T-helper 9 cell (primary cell): ENCODE results near the gene RAPGEF2.
"Not testable (repeated sequence)": the region's sequence is repeated elsewhere in the genome, so short reads cannot be mapped to it uniquely, and the experiment has no call there.

ENCODE experiments used
- DNase-seq: peaks from one replicate; pipeline ENCODE4 v3.0.0-alpha.2; 2020

RAPGEF2 gene

DNA sequence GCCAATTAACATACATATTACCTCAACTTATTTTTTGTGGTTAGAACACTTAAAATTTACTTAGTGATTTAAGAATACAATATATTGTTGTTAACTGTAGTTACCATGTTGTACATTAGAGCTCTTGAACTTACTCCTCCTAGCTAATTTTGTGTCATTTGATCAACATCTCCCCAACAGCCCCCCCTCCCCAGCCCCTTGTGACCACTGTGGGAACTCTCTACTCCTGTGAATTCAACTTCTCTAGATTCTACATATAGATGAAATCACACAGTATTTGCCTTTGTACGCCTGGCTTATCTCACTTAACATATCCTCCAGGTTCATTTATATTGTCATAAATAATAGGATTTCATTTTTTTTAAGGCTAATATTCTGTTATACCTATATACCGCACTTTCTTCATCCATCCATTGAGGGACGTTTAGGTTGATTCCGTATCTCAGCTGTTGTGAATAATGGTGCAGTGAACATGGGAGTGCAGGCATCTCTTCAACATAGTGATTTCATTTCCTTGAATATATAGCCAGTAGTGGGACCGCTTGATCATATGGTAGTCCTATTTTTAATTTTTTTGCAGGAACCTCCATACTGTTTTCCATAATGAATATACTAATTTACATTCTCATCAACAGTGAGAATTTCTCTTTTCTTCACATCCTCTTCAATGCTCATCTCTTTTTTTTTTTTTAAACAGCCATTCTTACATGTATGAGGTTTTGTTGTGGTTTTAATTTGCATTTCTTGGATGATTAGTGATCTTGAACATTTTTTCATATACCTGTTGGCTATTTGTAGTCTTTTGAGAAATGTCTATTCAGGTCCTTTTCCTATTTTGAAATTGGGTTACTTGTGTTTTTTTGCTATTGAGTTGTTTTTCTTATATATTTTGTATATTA lies 66.8 kb downstream of the RAPGEF2 start:
- DNase-seq, result no peak

DNA sequence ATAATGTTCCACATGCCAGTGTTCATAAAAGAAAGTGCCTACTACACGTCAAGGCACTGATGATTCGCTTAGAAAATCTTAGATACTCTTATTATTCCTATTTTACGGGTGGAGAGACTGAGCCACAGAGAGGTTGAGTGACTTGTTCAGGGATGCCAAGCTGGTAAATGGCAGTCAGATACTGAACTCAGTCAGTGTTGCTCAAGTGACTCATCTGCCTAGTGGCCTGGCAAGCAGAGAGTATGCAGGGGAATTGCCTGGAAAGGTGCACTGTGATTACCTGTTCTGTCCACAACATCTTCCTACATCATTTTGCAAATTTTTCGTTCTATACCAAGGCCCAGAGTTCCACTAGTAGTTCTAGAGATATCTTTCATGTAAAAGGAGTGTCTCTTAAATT lies 68.4 kb downstream of the RAPGEF2 start:
- DNase-seq, result no peak

DNA sequence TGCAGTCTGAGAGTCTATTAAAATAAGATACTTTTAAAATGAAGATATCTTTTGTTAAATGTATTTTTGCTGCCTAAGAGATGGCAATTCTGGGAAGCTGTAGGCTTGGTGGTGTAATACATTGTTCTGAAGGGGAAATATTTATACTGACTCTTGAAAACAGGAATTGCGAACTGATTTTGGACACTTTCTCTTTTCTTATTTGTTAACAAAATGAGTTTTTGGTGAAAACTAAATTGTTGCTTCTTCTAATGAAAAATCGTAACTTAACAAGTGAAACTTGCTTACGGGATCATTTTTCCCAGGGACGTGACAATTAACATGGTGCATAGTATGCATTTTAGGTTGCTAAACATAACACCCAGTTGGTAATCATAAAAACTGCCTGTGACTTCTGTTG lies 71.0 kb downstream of the RAPGEF2 start:
- no peak for DNase-seq

DNA sequence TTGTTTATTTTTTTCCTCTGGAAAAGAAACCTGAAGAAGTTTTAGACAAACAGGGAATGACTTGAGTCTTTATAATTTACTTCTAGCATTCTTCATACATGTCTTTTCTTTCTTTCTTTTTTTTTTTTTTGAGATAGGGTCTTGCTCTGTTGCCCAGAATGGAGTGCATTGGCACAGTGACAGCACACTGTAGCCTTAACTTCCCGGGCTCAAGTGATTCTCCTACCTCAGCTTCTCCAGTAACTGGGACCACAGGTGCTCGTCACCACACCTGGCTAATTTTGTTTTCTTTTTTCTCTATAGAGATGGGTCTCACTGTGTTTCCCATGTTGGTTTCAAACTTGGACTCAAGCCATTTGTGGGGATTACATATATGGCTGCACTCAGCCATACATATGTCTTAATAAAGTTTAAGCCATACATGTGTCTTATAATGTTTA lies 71.8 kb downstream of the RAPGEF2 start:
- DNase-seq, result no peak

DNA sequence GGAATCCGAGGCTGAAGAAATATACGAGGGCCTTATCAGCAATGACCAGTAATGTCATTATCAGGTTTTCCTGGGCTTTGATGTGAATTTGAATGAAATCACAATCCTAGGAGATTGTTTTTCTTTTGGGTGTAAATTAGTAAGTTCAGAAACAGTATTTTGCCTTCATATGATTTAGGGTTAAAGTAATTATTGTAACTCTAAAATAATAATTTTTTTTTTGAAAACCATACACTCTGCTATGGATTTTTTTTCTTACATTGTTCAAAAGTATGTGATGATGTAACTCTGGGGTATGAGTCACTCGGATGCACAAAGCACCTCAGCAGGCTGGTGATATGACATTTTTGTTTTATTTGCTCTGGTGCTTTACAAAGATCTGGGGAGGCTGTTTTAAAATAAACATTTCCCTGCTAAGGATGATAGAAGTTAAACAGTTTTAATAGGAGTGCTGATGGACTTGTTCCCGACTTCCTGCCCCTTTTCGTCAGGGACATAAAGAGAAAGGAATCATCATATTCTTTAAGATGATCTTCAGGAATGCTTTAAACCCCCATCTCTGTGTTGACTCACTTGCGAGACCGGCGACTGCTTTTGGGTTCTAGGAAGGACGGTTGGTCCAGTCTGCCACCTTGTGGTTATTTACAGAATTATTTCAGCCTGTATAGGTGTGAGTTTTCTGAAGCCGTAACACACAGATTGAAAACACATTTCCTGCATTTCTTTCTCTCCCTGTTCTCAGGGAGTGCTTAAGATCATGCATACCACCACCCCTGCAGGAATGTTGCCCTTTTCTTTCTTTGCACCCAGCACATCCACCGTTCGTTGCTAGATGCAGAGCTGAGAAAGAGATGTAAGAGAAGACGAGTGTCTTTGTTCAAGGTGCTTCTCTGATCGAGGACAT lies 72.5 kb downstream of the RAPGEF2 start:
- peak; percentile 35 for DNase-seq

DNA sequence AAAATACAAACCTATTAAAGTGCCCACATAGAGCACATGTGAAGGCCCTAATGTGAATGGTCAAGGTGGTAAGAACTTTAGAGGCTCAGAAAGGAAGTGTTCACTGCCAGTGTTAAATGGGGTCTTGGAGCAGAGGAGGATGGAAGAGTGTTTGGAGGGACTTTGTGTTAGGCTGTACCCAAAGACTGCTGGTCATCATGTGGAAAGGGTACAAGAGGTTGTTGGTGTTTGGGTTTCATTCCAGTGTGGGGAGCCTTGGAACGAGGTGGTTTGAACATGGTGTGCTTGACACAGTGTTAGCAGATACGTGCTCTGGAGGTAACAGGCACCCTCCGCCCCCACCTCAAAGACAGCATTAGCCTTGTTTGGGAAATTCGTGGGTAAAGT lies 73.1 kb downstream of the RAPGEF2 start:
- DNase-seq, result no peak

DNA sequence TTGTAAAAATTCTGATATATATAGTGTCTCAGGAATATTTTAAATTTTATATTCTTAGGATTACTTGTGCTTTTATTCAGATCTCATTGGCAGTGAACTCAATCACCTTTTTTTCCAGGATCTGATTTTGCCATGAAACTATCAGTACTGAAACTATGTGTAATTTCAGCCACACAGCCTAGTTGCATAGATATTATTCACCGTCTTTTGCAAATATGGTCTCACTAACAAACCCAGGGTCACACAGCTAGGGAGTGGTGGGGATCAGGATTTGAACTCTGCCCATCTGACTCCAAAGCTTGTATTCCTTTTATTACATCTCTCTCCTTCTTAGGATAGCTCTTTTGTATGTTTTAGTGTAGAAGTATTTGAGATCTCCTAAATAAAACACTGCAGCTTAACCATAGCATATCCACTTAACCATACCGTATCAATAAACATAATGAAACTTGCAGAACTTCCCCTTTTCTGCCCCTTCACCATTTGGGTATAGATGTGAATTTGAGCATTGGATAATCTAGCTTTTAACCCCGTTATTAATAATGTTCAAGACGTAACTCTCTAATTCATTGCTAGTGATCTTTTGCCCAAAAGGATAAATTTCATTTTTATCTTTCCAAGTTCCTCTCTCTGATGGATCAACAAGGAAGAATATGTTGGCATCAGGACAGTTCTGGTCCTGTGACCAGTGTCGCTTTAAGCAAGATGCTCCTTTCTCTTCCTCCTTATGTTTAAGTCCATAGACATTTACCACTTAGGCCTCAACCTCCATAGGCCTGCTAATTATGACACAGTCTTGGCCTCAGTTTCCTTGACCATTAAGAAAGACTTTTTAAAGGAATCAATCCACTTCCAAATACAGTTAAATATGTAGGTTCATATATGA lies 74.6 kb downstream of the RAPGEF2 start:
- DNase-seq, result no peak

DNA sequence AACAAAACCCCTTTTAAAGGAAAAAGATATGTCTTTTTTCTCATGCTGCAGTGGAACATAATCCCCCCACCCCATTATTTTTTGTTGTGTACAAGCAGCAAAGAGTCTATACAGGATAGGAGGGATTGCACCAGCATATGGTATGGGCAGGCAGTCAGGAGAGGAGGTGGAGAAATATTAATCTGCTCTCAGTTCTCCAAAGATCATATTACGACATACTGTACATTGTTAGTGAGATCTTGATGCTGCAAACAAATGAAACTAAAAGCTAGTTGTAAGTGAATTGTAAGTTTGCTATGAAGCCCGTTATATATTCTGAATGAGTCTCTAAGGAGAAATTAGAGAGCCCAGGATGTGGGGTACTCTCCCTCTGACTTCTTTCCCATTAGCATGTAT lies 75.3 kb downstream of the RAPGEF2 start:
- no peak for DNase-seq

DNA sequence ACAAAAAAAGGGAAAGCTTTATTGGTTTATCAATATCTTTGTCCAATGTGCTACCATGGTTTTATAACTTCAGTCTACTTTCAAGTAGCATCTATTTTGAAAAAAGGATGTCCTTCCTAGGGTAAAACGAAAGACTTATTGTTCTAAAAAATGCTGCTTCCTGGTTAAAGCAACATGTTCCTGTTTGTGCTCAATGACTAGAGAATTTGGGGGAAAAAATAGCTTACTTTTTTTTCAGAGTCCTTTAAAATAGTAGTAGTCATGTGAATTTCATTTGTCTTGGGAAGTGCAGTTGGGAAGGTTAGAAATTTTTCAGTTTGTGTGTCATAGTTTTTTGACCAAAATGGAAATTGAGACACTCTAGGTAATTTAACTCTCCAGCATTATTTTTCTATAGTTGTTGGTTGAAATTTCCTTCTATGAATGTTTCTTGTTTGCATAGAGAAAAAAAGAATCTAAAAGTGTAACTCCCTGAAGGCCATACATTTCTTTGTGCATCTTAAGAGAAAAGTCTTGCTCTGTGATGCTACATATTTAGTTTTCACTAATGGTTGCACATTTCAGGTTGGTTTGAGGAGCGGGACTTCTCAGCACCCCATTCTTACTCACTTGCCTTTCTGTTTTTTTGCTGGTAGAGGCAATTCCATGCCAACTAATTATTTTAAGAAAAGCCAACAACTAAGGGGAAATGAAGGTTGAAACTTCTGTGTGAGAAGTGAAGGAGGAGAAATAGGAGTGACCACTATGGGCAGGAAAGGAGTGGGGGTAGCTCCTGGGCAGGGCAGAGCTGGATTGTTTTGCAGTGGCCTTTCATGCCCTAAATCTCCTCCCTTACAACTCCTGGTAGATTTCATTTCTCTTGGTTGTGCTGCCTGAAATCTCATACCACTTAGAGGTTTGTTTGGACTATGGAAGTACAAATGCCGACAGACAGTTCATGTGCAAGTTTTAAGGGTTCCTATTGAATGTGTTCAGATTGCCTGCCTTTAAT lies 76.4 kb downstream of the RAPGEF2 start:
- DNase-seq, result no peak

DNA sequence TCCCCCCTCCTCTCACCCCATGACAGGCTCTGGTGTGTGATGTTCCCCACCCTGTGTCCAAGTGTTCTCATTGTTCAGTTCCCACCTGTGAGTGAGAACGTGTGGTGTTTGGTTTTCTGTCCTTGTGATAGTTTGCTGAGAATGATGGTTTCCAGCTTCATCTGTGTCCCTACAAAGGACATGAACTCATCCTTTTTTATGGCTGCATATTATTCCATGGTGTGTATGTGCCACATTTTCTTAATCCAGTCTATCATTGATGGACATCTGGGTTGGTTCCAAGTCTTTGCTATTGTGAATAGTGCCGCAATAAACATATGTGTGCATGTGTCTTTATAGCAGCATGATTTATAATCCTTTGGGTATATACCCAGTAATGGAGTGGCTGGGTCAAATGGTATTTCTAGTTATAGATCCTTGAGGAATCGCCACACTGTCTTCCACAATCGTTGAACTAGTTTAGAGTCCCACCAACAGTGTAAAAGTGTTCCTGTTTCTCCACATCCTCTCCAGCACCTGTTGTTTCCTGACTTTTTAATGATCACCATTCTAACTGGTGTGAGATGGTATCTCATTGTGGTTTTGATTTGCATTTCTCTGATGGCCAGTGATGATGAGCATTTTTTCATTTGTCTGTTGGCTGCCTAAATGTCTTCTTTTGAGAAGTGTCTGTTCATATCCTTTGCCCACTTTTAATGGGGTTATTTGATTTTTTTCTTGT lies 81.2 kb downstream of the RAPGEF2 start:
- not testable (repeated sequence) for DNase-seq

DNA sequence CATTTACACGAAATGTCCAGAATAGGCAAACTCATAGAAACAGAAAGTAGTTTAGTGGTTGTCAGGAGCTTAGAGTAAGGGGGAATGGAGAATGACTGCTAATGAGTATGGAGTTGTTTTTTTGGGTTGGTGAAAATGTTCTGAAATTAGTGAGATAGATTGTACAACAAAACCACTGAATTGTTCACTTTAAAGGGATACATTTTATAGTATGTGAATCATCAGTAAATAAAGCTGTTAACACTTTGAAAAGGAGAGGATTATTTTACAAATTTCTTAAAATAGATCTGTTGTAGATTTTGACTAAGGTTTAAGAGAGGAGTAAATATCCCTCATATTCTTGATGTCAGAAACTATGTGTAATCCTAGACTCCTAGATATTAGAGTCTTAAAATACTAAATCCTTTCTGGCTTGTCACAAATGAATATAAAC lies 82.7 kb downstream of the RAPGEF2 start:
- DNase-seq, result no peak

DNA sequence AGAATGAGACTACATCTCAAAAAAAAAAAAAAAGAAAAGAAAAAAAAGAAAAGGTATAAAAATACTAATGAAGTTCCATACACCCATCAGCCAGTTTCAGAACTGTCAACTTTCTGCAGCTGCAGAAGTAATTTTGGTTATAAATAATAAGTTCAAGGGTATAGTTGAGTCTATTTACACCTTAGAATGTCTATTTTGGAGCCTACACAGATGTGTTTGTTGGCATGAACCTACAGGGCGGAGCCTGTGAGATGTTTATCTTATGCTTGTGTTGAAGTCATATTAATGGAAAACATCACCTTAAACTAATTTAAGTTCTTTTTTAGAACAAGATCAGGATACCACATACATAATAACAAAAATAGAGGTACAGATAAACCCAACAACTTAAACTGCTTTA lies 85.8 kb downstream of the RAPGEF2 start:
- no peak for DNase-seq

DNA sequence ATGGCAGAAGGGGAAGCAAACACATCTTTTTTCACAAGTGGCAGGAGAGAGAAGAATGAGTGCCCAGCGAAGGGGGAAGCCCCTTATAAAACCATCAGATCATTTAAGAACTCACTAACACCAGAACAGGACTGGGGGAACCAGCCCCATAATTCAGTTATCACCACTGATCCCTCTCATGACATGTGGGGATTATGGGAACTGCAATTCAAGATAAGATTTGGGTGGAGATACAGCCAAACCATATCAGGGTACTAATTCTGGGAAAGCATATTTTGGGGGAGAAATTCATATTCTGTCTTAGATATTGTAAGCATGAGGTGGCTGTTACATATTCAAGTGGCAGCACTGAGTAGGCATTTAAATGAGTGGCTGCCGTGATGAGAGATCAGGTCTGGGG lies 87.8 kb downstream of the RAPGEF2 start:
- no peak for DNase-seq

DNA sequence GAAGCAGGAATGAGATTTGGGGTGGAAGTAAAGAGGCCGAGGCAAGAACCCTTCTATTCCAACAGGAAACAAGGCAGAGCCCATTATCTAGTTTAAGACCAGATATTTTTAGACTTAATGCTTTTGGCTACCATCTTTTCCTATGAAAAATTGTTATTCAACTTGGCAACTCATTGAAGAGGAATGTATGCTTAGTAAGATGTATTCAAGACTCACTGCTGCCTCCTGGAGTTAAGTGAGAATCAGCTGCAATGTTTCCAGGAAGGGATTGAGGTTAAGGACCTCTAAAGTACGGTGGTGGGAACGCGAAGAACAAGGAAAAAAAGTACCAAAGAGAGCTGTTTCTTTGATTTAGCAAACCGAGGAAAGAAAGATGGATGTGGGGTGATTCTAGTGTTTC lies 89.1 kb downstream of the RAPGEF2 start:
- DNase-seq, result no peak

DNA sequence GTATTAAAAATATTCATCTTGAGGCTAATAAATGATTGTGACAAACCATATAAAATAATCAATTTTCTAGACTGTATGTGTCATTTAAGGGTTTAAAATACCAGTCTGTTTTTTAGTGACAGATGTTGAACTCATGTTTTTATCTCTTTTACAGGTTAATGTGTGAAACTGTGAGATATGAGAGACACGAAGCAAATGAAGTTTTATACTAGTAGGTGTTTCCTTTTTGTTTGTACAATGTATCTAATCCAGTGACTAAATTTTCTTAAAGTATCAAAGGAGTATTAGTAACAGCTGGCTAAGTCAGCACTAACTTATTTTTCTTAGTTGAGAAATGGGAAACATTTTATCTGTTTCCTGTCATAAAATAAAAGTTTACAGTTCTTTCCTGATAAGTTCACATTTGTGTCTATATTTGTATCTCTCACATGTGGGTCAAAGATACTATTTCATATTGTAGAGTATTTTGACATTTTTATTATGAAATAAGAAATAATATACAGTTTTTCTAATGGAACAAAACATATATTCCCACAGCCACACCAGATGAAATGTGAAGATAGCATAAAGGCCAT lies 90.3 kb downstream of the RAPGEF2 start:
- DNase-seq, result no peak

DNA sequence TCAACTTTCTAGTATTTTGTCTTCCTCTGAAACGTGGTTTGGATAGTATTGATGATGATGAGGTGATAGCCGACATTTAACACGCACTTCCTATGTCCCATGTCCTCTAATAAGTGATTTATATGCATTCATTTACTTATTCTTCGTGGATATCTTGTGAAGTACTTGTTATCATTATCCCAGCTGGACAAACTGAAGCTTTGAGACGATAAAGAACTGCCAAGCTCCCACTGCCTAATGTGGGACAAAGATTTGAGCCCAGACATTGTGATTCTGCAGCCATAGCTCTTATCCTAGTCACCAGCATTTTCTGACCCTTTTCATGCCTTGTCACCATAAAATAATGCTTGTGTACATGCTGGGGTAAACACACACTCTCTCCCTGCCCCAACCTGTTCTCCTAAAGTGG lies 92.5 kb downstream of the RAPGEF2 start:
- DNase-seq, result no peak

DNA sequence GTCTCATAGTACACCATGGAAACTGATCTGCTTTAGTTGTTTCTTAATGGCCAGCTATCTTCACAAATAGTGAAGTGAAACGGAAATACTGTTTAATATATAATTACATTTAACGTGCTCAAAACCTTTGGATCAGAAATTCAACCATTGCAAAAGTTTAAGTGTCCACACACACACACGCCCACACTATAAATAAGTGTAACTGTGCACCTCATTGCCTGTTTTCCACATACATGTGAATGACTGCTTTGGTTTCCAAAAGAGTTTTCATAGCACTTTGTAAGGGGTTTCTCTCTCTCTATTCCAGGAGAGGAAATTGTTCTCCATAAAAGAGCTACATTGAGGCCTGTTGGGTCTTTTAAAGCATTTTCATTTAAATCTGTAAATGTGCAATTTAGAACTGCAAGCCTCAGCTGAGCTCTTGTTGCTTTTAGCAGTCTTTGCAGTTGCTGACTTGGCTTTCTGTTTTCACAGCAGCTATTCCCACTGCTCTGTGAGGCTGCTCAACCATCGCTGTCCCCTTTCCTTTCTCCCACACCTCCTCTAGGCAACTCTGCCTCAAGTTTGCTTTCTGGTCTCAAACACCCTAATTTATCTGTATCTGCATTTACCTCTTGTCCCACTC lies 94.5 kb downstream of the RAPGEF2 start:
- no peak for DNase-seq

DNA sequence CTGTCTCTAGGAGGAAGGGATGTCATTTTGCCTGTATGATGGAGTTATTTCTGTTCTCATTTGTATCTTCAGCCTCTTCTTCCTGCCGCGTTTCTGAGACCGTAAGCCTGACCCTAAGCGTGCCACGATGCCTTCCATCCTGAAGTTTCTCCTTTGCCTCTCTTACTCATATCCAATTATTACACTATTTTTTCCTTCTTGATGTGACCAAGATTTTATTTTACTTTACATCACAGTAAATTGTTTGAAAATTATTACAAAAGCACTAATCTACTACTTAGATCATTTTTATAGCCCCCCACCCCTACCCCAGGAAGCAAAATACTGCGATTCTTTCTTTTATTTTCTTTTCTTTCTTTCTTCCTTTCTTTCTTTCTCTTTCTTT lies 95.0 kb downstream of the RAPGEF2 start:
- no peak for DNase-seq

DNA sequence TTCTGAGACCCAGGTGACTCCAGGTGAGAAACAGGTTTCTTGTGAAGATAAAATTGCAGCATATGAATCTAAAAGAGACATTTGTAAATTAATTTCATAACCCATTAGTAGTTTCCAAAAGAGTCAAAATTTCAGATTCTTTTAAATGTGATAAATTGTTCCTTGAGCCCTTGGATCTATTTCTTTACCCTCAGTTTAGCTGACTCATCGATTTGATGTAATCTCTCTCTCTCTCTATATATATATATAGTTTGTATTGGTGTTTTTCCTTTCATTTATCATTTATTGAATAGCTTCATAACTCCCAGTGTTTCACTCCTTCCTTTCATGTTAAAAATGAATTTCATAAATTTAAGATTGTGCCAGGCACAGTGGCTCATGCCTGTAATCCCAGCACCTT lies 96.9 kb downstream of the RAPGEF2 start:
- DNase-seq, result no peak

DNA sequence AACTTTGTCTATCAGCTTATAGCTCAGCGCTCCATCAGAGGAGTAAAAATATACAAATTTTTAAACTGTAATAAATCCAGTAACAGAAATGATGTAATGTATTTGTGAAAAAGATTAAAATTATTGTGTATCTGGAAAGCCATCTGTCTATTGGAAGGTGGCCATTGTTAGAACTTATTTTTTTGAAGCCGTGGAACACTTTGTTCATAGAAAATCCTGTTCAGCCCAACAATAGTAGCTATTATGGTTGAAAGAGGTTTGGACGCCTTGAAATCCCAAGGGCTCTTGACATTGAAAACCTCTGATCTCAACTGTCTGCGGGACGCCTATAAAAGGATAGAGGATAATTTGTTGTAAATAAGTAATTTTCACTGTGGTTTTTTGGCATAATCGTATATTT lies 98.3 kb downstream of the RAPGEF2 start:
- DNase-seq, result no peak
